ENCODE data around the gene FBXO27.

The FBXO27 gene, protein sequence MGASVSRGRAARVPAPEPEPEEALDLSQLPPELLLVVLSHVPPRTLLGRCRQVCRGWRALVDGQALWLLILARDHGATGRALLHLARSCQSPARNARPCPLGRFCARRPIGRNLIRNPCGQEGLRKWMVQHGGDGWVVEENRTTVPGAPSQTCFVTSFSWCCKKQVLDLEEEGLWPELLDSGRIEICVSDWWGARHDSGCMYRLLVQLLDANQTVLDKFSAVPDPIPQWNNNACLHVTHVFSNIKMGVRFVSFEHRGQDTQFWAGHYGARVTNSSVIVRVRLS

DNA sequence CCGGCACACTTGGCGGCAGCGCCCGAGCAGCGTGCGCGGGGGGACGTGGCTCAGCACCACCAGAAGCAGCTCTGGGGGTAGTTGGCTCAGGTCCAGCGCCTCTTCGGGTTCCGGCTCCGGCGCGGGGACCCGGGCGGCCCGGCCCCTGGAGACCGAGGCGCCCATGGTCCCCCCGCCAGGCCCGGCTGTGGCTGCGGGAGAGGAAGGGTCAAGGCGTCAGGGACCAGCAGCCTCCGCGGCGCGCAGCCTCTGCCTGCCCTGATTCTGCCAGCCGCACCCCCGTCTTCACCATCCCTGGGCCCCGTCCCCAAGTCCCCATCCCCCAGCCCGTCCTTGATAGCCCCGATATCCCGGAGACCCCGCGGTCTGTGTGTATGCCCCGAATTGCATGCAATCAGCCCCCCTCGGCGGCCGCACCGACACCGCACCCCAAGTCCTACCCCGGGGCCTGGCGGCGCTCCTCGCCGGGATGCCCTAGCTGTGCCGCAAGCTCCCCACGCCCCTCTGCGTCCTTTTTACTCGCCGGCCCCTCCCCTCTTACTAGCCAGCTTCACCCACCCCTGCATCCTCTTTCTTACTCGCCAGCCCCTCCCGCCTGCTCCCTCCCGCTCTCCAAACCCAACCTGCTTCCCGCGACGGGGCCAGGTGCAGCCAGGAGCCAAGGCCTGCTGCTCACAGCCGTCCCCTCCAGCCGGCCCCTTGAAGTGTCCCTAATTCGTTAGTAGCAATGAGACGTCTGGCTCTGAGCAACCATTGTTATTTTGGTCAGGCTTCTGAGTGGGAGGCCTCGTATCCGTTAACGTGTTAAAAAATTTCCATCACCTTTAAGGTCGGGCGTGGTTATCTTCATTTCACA is at the start of gene FBXO27:
Gene FBXO27, minus strand, starts transcription at position 487 of the 856 bp plus-strand sequence. Its CDS starts 322 bp downstream, at position 165.
- peak within 1 kb of the TSS; percentile 60 for H3K4me3 ChIP-seq (ENCODE audit: low read depth, low read length)
- TF ChIP-seq, protein P1, sequence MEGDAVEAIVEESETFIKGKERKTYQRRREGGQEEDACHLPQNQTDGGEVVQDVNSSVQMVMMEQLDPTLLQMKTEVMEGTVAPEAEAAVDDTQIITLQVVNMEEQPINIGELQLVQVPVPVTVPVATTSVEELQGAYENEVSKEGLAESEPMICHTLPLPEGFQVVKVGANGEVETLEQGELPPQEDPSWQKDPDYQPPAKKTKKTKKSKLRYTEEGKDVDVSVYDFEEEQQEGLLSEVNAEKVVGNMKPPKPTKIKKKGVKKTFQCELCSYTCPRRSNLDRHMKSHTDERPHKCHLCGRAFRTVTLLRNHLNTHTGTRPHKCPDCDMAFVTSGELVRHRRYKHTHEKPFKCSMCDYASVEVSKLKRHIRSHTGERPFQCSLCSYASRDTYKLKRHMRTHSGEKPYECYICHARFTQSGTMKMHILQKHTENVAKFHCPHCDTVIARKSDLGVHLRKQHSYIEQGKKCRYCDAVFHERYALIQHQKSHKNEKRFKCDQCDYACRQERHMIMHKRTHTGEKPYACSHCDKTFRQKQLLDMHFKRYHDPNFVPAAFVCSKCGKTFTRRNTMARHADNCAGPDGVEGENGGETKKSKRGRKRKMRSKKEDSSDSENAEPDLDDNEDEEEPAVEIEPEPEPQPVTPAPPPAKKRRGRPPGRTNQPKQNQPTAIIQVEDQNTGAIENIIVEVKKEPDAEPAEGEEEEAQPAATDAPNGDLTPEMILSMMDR (IDR thresholded peaks at IDR 0.05; ENCODE audit: low read depth, low read length), result no peak

DNA sequence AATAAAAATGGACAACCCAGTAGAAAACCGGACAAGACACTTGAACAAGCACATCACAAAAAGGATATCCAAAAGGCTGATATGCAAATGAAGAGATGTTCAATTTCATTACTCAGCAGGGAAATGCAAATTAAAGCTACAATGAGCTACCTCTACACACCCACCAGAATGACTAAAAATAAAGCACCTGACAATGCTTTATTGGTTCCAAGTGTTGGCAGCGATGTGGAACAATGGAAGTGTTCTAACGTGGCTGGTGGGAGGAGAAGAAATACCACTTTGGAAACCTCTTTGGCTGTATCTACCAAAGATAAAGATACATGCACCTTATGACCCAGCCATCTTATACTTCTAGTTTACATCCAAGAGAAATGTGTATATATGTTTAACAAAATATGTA is 48.1 kb upstream of the FBXO27 start:
- no peak overlapping the region for H3K4me3 ChIP-seq (ENCODE audit: low read depth, low read length)
- TF ChIP-seq, protein P1 (IDR thresholded peaks at IDR 0.05; ENCODE audit: low read depth, low read length), result no peak

DNA sequence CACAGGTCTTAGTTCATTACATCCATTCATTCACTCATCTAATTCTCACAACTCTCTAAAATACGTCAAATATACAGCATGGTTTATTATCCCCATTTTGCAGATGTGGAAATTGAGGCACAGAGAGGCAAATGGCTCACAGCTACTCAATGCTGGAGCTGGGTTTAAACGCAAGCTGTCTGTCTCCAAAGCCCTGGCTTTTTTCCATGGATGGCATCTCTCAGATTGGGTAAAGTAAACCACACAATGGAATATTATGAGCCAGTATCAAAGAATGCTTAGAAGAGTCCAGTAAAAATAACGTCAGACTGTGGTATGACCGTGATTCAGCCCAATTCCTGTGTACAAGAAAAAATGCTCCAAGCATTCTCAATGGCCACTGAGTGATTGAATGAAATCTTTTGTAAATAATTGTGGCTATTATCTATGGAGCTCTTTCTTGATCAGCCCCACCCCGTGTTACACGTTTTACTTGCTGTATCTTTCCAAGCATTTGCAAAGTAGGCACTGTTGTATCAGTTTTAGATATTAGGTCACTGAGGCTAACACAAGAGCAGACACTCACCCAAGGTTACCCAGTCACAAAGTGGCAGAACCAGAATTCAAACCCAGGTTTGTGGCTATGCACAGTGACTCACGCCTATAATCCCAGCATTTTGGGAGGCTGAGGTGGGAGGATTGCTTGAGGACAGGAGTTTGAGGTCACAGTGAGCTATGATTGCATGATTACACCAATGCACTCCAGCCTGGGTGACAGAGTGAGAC is 46.3 kb upstream of the FBXO27 start:
- TF ChIP-seq, protein P1 (IDR thresholded peaks at IDR 0.05; ENCODE audit: low read depth, low read length), result no peak
- H3K4me3 ChIP-seq (ENCODE audit: low read depth, low read length), result no peak overlapping the region

DNA sequence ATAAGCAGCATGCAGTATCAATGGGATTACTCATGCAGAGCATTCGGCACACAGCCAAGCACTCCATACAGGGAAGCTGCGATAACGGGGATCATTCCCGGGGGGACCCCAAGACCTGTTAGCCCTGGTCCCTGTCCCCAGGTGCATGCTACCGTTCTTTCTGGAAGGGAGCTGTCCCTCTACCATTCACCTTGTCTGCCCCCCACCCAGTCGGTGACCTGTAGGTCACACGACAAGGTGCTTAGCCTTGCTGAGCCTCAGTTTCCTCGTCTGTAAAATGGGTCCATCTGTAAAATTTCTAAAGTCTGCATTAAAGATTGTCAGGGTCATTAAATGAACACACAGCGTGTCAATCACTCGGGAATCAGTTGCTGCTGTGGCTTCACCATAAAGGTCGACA is 45.0 kb upstream of the FBXO27 start:
- no peak overlapping the region for H3K4me3 ChIP-seq (ENCODE audit: low read depth, low read length)
- TF ChIP-seq, protein P1 (IDR thresholded peaks at IDR 0.05; ENCODE audit: low read depth, low read length), result no peak

DNA sequence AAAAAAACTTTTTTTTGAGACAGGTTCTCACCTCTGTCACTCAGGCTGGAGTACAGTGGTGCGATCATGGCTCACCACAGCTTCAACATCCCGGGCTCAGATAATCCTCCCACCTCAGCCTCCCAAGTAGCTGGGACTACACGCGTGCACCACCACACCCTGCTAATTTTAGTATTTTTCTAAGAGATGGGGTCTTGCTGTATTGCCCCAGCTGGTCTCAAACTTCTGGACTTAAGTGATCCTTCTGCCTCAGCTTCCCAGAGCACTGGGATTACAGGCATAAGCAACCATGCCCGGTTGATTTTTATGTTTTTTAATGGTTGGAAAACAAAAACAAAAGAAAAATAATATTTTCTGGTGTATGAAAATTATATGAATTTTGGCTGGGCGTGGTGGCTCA is 42.6 kb upstream of the FBXO27 start:
- no peak overlapping the region for H3K4me3 ChIP-seq (ENCODE audit: low read depth, low read length)
- TF ChIP-seq, protein P1 (IDR thresholded peaks at IDR 0.05; ENCODE audit: low read depth, low read length), result no peak

DNA sequence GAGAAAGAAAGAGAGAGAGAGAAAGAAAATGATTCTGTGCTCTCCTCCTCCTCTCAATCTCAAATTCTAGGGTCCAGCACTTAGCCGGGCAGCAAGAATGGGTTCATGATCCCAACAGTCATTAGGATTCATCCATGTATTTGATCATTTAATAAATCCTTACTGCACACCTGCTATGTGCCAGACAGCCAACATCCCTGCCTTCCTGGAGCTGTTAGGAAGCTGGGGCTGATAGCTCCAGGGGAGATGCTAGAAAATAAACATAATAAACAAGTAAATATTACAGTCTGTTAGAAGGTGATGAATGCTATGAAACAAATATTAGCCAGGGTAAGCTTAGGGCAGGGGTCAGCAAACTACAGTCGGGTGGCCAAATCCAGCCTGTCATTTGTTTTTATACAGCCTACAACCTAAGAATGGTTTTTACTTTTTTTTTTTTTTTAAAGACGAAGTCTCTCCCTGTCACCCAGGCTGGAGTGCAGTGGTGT is 41.9 kb upstream of the FBXO27 start:
- H3K4me3 ChIP-seq (ENCODE audit: low read depth, low read length), result no peak overlapping the region
- TF ChIP-seq, protein P1 (IDR thresholded peaks at IDR 0.05; ENCODE audit: low read depth, low read length), result no peak
